ENCODE results near the gene CPNE7.

CPNE7 gene

DNA sequence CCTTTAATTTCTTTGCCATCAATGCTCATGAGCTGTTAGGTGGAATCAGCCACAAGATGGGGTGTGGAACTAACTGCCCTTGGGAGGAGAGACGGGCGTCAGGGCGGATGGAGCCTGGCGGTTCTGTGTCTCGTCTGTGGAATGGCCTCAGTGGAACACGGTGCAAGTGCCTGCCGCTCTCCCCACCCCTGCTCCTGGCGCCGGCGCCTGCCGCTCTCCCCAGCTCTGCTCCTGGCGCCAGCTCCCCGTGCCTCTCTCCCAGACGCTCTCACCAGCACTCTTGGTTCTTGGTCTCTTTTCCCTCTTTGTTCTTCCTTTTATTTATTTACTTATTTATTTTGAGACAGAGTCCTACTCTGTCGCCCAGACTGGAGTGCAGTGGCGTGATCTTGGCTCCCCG lies 28.3 kb upstream of the CPNE7 start:
- peak overlapping the region in 1 of 3 experiments; percentile 65 for H3K27ac Mint-ChIP-seq
- H3K9me3 Mint-ChIP-seq, result no peaks in the 10 kb centered on the region
- peaks cover 65% of the 10 kb centered on the region for H3K36me3 Mint-ChIP-seq (ENCODE audit: low read depth)
- no peak overlapping the region for H3K4me3 Mint-ChIP-seq
- no peaks in the 10 kb centered on the region for H3K27me3 Mint-ChIP-seq (ENCODE audit: low read depth)
- TF ChIP-seq CTCF (IDR thresholded peaks at IDR 0.05; ENCODE audit: unreplicated experiment in 3 of 3), result no peak
- H3K4me1 Mint-ChIP-seq, result no peaks in the 10 kb centered on the region

- no peak for TF ChIP-seq CTCF (IDR thresholded peaks at IDR 0.05; ENCODE audit: unreplicated experiment in 3 of 3)
- Mint-ChIP-seq H3K27ac (no peak overlapping the region), H3K4me3 (no peak overlapping the region), H3K36me3 (ENCODE audit: low read depth) (peaks cover 66% of the 10 kb centered on the region), H3K27me3 (ENCODE audit: low read depth) (no peaks in the 10 kb centered on the region), H3K4me1 (no peaks in the 10 kb centered on the region), H3K9me3 (no peaks in the 10 kb centered on the region)
Observed at GRCh38 chr16:89547860-89548259, 27.7 kb upstream of the CPNE7 start.

GRCh38 chr16:89548344-89549006 lies 27.1 kb upstream of the CPNE7 start:
- Mint-ChIP-seq H3K36me3 (ENCODE audit: low read depth) (peaks cover 69% of the 10 kb centered on the region), H3K4me3 (no peak overlapping the region), H3K4me1 (no peaks in the 10 kb centered on the region), H3K9me3 (no peaks in the 10 kb centered on the region), H3K27ac (no peak overlapping the region), H3K27me3 (ENCODE audit: low read depth) (no peaks in the 10 kb centered on the region)
- no peak for TF ChIP-seq CTCF (IDR thresholded peaks at IDR 0.05; ENCODE audit: unreplicated experiment in 3 of 3)

DNA sequence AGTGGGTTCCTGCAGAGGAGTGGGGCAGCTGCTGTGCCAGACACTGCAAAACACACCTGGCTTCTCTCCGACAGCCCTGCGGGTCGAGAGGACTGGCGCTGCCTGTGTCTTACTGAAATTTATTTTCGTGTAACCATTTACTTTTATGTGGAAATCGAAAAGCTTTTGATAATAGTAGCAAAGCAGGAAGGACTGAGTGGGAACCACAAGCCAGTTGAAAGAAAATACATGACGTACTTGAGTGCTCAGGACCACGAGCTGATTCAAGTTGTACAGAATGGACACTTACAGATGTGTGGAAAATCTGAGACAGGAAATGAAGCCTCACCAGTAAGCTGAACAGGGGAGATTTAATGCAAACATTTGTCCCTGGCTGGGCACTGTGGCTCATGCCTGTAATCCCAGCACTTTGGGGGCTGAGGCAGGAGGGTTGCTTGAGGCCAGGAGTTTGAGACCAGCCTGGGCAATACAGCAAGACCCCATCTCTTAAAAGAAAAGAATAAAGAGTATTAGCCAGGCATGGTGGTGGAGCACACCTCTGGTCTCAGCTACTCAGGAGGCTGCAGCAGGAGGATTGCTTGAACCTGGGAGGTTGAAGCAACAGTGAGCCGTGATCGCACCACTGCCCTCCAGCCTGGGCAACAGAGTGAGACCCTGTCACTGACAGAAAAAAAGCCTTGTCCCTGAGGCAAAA lies 26.4 kb upstream of the CPNE7 start:
- H3K27me3 Mint-ChIP-seq (ENCODE audit: low read depth), result no peaks in the 10 kb centered on the region

DNA sequence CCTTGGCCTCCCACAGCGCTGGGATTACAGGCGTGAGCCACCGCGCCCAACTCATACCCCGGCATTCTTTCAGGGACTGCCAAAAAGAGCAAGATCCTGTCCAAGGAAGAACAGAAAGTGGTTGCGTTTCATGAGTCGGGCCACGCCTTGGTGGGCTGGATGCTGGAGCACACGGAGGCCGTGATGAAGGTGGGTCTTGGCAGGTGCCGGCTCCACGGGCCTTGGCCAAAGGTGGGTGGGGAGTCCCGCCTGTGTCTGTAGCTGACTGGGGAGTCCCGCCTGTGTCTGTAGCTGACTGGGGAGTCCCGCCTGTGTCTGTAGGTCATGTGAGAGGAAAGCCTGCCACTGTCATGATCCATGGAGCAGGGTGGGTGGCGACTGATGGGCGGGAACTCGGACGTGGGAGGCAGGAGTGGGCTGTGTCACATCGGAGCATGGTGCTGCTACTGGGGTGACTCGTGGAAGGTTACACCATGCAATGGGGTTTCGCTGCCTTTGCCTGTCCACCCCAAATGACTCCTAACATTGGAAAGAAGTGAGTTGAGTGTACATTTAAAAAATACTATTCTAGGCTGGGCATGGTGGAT lies 25.0 kb upstream of the CPNE7 start:
- no peaks in the 10 kb centered on the region for H3K4me1 Mint-ChIP-seq
- H3K9me3 Mint-ChIP-seq, result no peaks in the 10 kb centered on the region
- no peaks in the 10 kb centered on the region for H3K27me3 Mint-ChIP-seq (ENCODE audit: low read depth)
- peak overlapping the region in 1 of 3 experiments; percentile 38 for H3K27ac Mint-ChIP-seq
- no peak overlapping the region for H3K4me3 Mint-ChIP-seq
- H3K36me3 Mint-ChIP-seq (ENCODE audit: low read depth), result peaks cover 64% of the 10 kb centered on the region
- TF ChIP-seq CTCF (IDR thresholded peaks at IDR 0.05; ENCODE audit: unreplicated experiment in 3 of 3), result no peak

More for the DNA sequence above, 26.4 kb upstream of the CPNE7 start:
- H3K36me3 Mint-ChIP-seq (ENCODE audit: low read depth), result peaks cover 69% of the 10 kb centered on the region
- H3K9me3 Mint-ChIP-seq, result no peaks in the 10 kb centered on the region
- no peak overlapping the region for H3K4me3 Mint-ChIP-seq
- no peaks in the 10 kb centered on the region for H3K4me1 Mint-ChIP-seq
- H3K27ac Mint-ChIP-seq, result no peak overlapping the region
- no peak for TF ChIP-seq CTCF (IDR thresholded peaks at IDR 0.05; ENCODE audit: unreplicated experiment in 3 of 3)

All from nephron (organoid).